Stomach (tissue), 9 donors: ENCODE measurements around the gene B4GALT3. TPM values are rescaled to one million over a fixed set of nuclear protein-coding genes. Genes with fewer than 3 reads are reported as not detected.

ENCODE experiments used
- DNase-seq, 2 donors: peaks; one replicate each; pipeline versions ENCODE4 v3.0.0 to v3.0.0-alpha.2; 2013 to 2019
- H3K27ac ChIP-seq, 5 donors: fragments of 200-600 bp in 4 of 5; sonication (generic) in 4 of 5; one replicate each; pipeline ENCODE4 v1.5.1; 2013 to 2019; ENCODE audit warnings: mild to moderate bottlenecking in 1 of 5, moderate library complexity in 1 of 5
- H3K27me3 ChIP-seq, 3 donors: fragments of 200-600 bp; sonication (generic); one replicate each; pipeline ENCODE4 v1.5.1; 2017 to 2019; ENCODE audit warnings: mixed run types in 1 of 3
- H3K36me3 ChIP-seq, 4 donors: fragments of 200-600 bp; sonication (generic); 1 replicate in 3 of 4; 2 replicates in 1 of 4; pipeline ENCODE4 v1.5.1; 2016 to 2019
- H3K4me1 ChIP-seq, 4 donors: fragments of 200-600 bp; sonication (generic); one replicate each; pipeline ENCODE4 v1.5.1; 2016 to 2019
- H3K4me3 ChIP-seq, 4 donors: fragments of 200-600 bp; sonication (generic) in 3 of 4; one replicate each; pipeline ENCODE4 v1.5.1; 2016 to 2019; ENCODE audit warnings: mild to moderate bottlenecking in 1 of 4
- H3K9me3 ChIP-seq, 4 donors: fragments of 200-600 bp; sonication (generic); one replicate each; pipeline ENCODE4 v1.5.1; 2016 to 2019
- EP300 ChIP-seq: sonication (generic); formaldehyde crosslinking; IDR thresholded peaks from one replicate; pipeline ENCODE4 v1.6.1; 2017; ENCODE audit warnings: antibody characterized with exemption
- POLR2A ChIP-seq, 4 donors: fragments of 450-650 bp; IDR thresholded peaks; one replicate each; pipeline ENCODE4 v1.6.1; 2016; ENCODE audit warnings: antibody characterized with exemption in 4 of 4, control low read depth in 2 of 4, mild to moderate bottlenecking in 1 of 4, moderate library complexity in 1 of 4
- POLR2AphosphoS5 ChIP-seq, 3 donors: sonication (generic); formaldehyde crosslinking; IDR thresholded peaks; one replicate each; pipeline ENCODE4 v1.6.1; 2016; ENCODE audit warnings: antibody characterized with exemption in 3 of 3
- WGBS, 5 donors: extraction: QIAGEN DNeasy Blood & Tissue Kit in 3 of 5; methylation state at CpG; one replicate each; pipeline versions ENCODE4 v1.1.5 to v1.1.7; 2013 to 2018; 5-methylcytosine and 5-hydroxymethylcytosine counted together
- intact Hi-C: fragments of 100-400 bp; cut with DNase I; formaldehyde crosslinking; loops from one replicate; pipeline ENCODE4 v1.15.1; 2023; ENCODE audit warnings: low total_unique reads
- polyA plus RNA-seq, 3 donors: library from polyadenylated mRNA; stranded (reverse); fragments of 200-250 nt; gene quantifications; one replicate each; pipeline ENCODE4 v1.2.3, GENCODE V29; 2013
- total RNA-seq, 5 donors: library from RNA; depleted of rRNA; stranded (reverse); fragments of >200 nt; gene quantifications; one replicate each; pipeline versions ENCODE4 v1.1.0 to v1.2.3, GENCODE V29; 2014 to 2016
- TF ChIP-seq, protein P1 (sequence below), 7 experiments: fragments of 450-650 bp in 4 of 7; fragments of 200-600 bp in 3 of 7; sonication (generic) in 3 of 7; IDR thresholded peaks; one replicate each; pipeline ENCODE4 v1.5.1; 2016 to 2019; ENCODE audit warnings: antibody characterized with exemption in 7 of 7, control low read depth in 2 of 7, mild to moderate bottlenecking in 1 of 7
- donor health status: healthy with polysubstance abuse.
- donor health status: Bipolar disorder and iron deficiency.
- donor health status: healthy.

B4GALT3 gene
- total and polyA plus RNA-seq, 8 donors = 12.2 to 25.8 (median 17.5) TPM

DNA sequence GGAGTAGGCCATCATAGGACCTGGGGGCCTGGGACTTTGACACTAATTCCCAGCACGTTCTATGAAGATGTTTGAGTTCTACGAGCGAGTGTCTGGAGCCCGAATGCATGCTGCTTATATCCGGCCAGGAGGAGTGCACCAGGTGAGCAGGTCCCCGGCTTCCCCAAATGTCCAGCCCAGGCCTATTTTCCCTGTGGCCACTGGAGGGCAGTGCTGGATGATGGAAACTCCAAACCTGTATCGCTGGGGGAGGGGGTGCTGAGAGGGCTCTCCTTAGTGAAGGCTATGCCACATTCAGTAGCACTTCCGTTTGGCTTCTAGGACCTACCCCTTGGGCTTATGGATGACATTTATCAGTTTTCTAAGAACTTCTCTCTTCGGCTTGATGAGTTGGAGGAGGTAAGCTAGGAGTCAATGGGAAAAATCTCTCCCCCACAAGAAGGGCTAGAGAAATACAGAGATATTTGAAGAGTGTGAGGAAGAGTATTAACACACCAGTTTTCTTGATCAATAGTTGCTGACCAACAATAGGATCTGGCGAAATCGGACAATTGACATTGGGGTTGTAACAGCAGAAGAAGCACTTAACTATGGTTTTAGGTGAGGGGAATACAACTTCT lies 32.6 kb upstream of the B4GALT3 start:
- intact Hi-C loops = no loop called here
- DNase-seq = peak; percentile 80 to 90
- H3K9me3 ChIP-seq = no peaks in the 10 kb centered on the region
- H3K27ac ChIP-seq = peak overlapping the region in 3 of 5 donors; percentile 34 to 95 (median 89)
- no peaks in the 10 kb centered on the region for H3K27me3 ChIP-seq
- H3K4me3 ChIP-seq = no peak overlapping the region
- 29 to 41% (median 34%) methylated on average over 11 of the region's 11 CpGs for WGBS, 5 donors
- no peak for TF ChIP-seq EP300
- TF ChIP-seq, protein P1, sequence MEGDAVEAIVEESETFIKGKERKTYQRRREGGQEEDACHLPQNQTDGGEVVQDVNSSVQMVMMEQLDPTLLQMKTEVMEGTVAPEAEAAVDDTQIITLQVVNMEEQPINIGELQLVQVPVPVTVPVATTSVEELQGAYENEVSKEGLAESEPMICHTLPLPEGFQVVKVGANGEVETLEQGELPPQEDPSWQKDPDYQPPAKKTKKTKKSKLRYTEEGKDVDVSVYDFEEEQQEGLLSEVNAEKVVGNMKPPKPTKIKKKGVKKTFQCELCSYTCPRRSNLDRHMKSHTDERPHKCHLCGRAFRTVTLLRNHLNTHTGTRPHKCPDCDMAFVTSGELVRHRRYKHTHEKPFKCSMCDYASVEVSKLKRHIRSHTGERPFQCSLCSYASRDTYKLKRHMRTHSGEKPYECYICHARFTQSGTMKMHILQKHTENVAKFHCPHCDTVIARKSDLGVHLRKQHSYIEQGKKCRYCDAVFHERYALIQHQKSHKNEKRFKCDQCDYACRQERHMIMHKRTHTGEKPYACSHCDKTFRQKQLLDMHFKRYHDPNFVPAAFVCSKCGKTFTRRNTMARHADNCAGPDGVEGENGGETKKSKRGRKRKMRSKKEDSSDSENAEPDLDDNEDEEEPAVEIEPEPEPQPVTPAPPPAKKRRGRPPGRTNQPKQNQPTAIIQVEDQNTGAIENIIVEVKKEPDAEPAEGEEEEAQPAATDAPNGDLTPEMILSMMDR (IDR thresholded peaks at IDR 0.05) = peak in 5 of 7 experiments; percentile 40 to 94 (median 85)
- H3K36me3 ChIP-seq = peaks cover 59 to 99% (median 94%) of the 10 kb centered on the region in 4 donors
- H3K4me1 ChIP-seq = peaks cover 7 to 55% (median 35%) of the 10 kb centered on the region in 4 donors

DNA sequence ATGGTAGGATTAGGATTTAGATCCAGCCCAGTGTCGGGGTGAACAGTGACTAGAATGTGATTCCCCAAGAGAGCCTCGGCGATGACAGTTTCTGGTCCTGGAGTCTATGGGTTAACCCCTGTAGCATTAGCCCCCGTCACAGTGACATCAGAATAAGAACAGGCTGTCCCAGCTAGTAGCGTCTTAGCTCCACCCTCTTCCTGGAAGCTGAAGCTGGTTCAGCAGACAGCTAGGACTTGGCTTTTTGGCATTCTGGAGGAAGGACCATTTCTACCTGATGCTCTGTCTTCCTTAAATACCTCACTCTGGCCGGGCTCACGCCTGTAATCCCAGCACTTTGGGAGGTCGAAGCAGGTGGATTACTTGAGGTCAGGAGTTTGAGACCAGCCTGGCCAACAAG lies 29.9 kb upstream of the B4GALT3 start:
- TF ChIP-seq POLR2A (IDR thresholded peaks at IDR 0.05) = no peak
- peak; percentile 85 to 95 (median 93) for TF ChIP-seq POLR2AphosphoS5 (IDR thresholded peaks at IDR 0.05)
- TF ChIP-seq EP300 = peak; percentile 95
- TF ChIP-seq, protein P1 (IDR thresholded peaks at IDR 0.05) = no peak
- peaks cover 23 to 77% (median 58%) of the 10 kb centered on the region in 4 donors for H3K4me1 ChIP-seq

DNA sequence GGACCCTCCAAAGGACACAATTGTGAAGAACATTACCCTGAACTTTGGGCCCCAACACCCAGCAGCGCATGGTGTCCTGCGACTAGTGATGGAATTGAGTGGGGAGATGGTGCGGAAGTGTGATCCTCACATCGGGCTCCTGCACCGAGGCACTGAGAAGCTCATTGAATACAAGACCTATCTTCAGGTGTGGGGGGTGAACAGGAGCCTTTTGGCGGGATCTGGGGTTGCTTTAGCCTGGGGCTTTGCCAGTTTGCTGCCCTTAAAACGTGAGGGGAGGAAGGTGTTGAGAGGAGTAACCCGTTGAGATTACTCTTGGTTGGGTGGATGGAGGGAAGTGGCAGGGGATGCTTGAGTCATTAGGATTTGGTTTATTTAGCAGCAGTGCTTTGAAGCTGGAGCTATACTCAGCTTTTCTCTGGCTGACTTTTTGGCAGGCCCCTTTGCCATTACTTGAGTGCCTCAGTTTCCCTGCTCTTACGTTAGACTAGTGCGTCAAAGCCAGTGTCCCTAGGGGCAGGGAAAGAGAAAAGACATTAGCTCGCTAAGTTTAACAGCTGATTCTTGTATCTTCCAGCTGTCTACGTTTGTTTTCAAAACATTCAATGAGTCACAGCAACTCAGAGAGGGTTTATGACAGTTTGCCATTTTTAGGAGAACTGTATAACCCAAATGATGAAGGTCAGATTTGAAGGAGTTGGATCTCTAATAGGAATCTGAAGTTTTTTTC lies 29.3 kb upstream of the B4GALT3 start:
- Histone ChIP-seq H3K36me3 (peaks cover 34 to 80% (median 75%) of the 10 kb centered on the region in 4 donors), H3K4me3 (no peak overlapping the region), H3K9me3 (no peaks in the 10 kb centered on the region), H3K4me1 (peaks cover 25 to 79% (median 61%) of the 10 kb centered on the region in 4 donors), H3K27ac (peak overlapping the region; percentile 17 to 95 (median 77)), H3K27me3 (no peaks in the 10 kb centered on the region)
- intact Hi-C loops = no loop called here
- 78 to 87% (median 82%) methylated on average over 12 of the region's 12 CpGs for WGBS, 5 donors
- TF ChIP-seq POLR2AphosphoS5 (IDR thresholded peaks at IDR 0.05) (no peak), POLR2A (IDR thresholded peaks at IDR 0.05) (no peak)
- TF ChIP-seq, protein P1 (IDR thresholded peaks at IDR 0.05) = no peak
- no peak for DNase-seq

More for the DNA sequence above, 29.9 kb upstream of the B4GALT3 start:
- Histone ChIP-seq H3K9me3 (no peaks in the 10 kb centered on the region), H3K36me3 (peaks cover 40 to 86% (median 81%) of the 10 kb centered on the region in 4 donors), H3K4me3 (no peak overlapping the region), H3K27ac (peak overlapping the region; percentile 25 to 95 (median 77)), H3K27me3 (no peaks in the 10 kb centered on the region)
- 40 to 67% (median 58%) methylated on average over 8 of the region's 8 CpGs for WGBS, 5 donors
- intact Hi-C loops = no loop called here
- no peak for DNase-seq

DNA sequence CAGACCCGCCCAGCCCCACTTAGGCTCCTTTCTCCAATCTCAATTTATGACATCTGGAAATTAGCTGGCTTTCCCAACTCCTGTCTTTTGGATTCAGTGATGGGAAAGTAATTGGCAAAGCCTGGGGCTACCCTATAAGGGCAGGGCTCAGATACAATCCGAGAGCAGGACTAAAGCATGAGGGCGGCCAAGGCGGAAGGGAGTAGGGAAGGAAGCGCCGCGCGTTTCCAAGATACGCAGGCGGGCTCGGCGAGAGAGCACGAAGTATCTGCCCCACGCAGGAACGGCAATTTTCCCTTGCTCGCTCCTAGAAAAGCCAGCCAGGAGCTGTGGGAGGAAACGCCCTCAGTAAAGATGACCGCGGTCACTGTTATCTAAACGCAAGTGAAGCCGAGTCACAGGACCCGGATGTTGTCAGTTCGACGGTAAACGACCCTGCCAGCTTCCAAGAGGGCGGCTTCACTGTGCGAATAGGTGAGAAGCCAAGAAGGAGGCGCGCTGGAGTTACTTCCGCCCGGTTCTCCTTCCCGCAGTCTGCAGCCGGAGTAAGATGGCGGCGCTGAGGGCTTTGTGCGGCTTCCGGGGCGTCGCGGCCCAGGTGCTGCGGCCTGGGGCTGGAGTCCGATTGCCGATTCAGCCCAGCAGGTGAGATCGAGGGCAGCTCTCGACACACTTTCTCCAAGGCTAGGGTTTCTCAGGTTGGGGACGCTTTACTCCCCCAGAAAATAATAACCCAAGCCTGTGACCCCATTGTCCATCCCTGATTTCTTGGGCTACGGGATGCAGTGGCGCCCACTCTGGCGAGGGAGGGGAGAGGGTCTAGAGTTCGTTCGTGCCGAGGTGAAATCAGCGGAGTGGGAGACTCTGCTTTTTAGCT lies 24.8 kb upstream of the B4GALT3 start, which contains the start of gene NDUFS2:
Gene NDUFS2 (plus strand): TSS at position 532 of the 877 bp plus-strand sequence. CDS start 19 bp downstream, at position 551.
- intact Hi-C loops = no loop called here
- H3K27ac ChIP-seq = peak within 1 kb of the TSS; percentile 95 to 98 (median 96)
- DNase-seq = peak; percentile 99 to 100
- peak within 1 kb of the TSS; percentile 73 to 81 (median 74) for H3K4me3 ChIP-seq
- 2 to 3% (median 3%) methylated on average over 36 to 53 of the region's 53 CpGs for WGBS, 5 donors
- peaks cover 0 to 8% (median 0%) of the 10 kb centered on the region in 3 donors for H3K27me3 ChIP-seq
- peaks cover 33 to 90% (median 82%) of the 10 kb centered on the region in 4 donors for H3K4me1 ChIP-seq
- no peaks in the 10 kb centered on the region for H3K9me3 ChIP-seq
- peaks cover 6 to 35% (median 30%) of the 10 kb centered on the region in 4 donors for H3K36me3 ChIP-seq
- TF ChIP-seq, protein P1 (IDR thresholded peaks at IDR 0.05) = no peak
- TF ChIP-seq POLR2AphosphoS5 (IDR thresholded peaks at IDR 0.05) = peak; percentile 57 to 94 (median 85)
- TF ChIP-seq POLR2A (IDR thresholded peaks at IDR 0.05) = peak in 2 of 4 donors; percentile 54 to 59
